GM18861 (cell line): Measurements from ENCODE around the gene ITGA8.

ENCODE experiments used
- ATAC-seq: cut with Tn5 transposase; IDR thresholded peaks from one replicate; pipeline ENCODE4 v1.9.1; 2021; ENCODE audit not compliant: unreplicated experiment

Gene ITGA8

DNA sequence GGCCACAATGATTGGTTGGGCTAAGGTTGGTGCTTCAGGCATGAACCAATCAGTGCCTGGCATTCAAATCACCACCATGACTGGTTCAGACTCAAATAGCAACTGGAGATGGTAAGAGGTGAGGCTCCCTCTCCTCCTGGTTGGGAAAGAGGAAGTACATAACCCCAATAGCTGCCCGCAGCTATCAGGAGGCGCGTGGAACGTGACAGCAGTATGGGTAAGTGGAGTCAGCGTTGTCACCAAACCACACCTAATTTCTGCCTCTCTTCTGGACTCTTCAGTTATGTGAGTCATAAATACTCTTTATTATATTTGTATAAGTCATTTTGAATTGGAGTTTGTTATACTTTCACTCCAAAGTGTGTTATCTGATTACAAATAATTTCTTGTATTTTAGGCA lies 17.9 kb upstream of the ITGA8 start:
- ATAC-seq = no peak

DNA sequence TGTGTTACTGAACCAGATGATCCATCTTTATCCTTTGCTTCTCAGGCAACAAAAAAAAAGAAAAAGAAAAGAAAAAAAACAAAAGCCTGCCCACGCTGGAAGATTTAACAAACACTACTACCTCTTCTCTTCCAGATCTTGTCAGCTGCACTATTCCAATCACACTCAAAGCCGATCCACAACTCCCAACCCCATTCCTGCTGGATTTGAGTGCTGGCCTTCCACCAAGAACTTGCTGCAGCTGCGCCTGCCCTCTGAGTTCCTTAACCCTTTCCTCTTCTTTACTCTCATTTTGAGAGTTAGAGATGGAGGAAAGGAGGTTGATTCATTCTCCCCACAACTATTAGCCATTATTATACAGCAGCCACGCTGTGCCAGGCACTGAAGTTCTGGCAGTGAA lies 16.0 kb upstream of the ITGA8 start:
- no peak for ATAC-seq

DNA sequence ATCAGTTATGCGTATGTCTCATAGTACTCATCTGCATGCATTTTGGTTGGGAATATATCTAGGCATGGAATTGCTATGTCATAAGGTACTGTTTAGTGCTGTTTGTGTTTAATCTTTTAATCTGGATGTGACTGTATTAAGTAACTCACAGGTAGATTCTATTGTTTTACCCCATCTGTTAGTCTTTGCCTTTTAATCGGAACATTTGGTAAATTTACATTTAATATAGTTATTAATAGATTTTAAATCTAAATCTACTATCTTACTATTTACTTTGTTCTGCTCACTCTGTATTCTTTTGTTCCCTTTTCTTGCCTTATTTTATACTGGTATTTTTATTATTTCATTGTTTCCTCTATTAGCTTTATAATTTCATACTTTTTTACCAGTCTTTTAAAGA lies 10.6 kb upstream of the ITGA8 start:
- ATAC-seq = no peak

GRCh38 chr10:15729890-15730289 lies 10.2 kb upstream of the ITGA8 start:
- ATAC-seq = no peak

DNA sequence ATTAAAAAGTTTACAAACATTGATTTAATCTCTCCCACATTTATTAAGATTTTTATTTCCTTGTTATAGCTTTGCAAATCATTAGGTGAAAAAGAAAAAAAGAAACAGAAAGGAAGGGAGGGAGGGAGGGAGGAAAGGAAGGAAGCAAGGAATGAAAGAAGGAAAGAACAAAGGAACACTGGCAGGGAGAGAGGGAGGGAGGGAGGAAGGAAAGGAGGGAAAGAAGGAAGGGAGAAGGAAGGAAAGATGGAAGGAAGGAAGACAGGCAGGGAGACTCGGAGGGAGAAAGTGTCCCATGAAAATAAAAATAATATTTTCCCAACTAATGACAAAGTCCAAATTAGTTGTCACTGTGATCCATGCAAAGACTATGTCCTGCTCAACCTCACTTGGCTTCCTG lies 6.3 kb upstream of the ITGA8 start:
- ATAC-seq = no peak

GRCh38 chr10:15725603-15726002 lies 5.9 kb upstream of the ITGA8 start:
- ATAC-seq = no peak

DNA sequence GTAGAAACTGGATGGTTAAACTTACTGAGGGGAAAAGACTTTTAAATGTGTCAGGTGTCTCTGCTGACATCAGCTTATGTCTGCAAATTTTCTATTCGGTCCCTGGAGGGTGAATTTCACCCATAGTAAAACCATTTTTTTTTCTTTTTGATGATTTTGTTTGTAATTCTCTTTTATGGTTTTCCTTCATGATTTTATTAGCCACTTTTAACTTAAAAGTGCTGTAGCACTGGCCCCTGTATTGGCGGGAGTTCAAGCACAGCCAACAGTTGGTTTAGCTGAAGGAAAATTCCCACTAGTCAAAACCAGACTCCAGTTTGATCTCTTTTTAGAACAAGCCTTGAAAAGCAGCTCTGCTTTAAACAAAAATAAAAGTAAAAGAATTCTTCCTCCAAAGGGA lies 5.0 kb upstream of the ITGA8 start:
- no peak for ATAC-seq

DNA sequence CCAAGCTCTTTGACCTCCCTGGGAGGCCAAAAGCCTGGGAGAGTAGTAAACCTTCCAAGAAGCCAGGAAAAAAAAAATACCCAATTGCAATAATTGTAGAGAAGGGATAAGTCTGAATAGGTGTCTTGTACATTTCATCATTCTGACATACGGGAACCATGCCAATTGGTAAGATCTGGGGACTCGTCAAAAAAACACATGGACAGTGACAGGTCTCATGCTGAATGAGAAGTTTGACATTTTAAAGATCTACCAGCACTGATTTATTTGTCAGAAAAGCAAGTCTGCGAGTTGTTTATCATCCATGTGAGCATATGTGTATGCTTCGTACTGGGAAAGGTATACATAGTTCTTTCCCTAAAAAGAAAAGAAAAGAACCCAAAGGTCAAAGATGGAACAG lies 4.1 kb upstream of the ITGA8 start:
- no peak for ATAC-seq

DNA sequence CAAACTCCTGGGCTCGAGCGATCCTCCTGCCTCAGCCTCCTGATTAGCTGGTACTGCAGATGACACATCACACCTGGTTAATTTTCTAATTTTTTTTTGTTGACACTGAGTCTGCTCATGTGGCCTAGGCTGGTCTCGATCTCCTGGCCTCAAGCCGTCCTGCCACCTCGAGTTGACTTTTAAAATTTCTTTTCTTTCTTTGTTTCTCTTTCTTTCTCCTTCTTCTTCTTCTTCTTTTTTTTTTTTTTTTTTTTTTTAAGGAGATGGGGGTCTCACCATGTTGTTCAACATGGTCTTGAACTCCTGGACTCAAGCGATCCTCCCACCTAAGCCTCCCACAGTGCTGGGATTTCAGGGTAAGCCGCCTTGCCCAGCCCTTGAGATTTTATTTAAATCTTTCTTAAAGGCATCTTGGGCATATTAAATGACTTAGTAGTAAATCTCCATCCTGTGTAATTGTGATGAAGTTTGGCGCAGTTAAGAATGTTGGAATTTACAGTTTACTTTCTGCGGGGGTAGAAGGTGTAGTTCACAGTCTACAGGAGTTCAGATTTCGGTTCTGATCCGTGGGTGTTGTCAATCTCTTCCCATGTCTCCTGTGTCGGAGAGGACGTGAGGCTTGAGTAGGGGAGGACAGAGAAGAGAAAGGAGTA lies 1.0 kb upstream of the ITGA8 start:
- ATAC-seq = no peak

- ATAC-seq = no peak
These were observed 448 bp downstream of the ITGA8 start for GRCh38 chr10:15719049-15719898.

- no peak for ATAC-seq
These were observed 1.1 kb downstream of the ITGA8 start for GRCh38 chr10:15718694-15719048.

GRCh38 chr10:15715619-15716227 lies 4.0 kb downstream of the ITGA8 start:
- no peak for ATAC-seq

DNA sequence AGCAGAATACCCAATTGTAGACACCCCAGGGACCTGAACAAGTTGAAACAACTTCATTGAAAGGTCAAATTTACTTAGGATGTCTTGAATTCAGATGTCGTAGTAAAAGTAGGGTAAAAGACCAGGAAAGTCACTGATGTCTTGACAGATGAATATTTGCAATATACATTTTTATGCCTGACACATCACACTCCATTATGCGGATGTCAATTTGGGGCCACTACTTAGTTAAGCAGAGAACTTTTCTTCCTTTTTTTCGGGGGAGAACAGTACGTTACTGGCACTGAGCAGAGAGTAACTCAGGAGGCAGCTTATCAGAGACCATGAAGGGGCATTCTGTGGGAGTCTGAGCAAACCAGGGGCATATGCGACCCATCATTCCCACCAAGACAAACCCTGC lies 4.9 kb downstream of the ITGA8 start:
- no peak for ATAC-seq

DNA sequence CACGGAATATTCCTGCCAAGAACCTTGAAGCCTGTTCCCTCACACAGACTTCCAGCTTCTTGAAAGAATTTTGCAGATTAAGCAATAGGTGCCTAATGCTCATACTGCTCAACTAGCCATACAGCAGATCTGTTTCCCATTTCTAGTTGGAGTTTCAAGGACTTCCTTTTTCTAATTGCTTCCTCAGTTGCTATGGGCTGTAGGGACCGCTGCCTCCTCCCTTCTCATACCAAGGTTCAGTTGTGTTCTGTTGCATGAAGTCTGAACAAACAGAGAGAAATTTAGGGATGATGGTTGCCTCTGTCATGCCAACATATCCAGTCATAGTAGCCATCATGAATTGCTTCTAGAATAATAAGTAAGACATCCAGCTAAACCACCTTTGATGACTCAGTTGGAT lies 6.8 kb downstream of the ITGA8 start:
- ATAC-seq = no peak

GRCh38 chr10:15710455-15710854 lies 9.3 kb downstream of the ITGA8 start:
- ATAC-seq = no peak

- no peak for ATAC-seq
These were observed 14.4 kb downstream of the ITGA8 start for GRCh38 chr10:15705298-15705697.

- no peak for ATAC-seq
These were observed 15.1 kb downstream of the ITGA8 start for GRCh38 chr10:15704581-15704968.

GRCh38 chr10:15703944-15704580 lies 15.7 kb downstream of the ITGA8 start:
- no peak for ATAC-seq

DNA sequence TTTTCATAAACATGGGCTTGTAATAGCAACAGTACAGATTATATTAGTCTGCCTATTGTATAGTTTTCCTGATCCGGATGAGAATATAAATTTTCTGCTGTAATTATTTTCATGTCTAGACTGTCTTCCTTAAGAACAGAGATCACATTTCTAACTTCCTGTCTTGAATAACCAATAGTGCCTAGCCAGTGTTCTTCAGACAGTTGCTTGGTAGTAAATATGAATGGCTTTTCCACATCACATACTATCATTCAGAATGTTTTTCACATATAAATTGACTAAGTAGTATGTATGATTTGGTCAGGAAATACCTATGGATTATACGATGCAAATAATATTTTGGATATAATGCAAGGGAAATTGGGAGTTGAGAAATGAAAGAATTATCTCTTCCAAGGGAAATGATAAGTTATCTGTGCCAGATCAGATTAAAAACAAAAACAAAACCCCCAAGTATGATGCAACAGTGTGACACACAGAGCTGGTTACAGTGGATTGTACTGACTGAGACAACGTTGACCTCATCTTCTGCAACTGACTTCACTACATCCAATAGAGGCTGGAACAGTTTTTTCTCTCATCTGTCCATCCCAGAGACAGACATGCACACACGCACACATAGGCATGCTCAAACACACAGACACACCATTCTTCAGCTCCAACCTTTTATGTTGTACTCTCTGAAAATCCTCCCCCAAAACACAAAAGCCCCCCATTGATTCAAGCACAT lies 16.4 kb downstream of the ITGA8 start:
- ATAC-seq = no peak

DNA sequence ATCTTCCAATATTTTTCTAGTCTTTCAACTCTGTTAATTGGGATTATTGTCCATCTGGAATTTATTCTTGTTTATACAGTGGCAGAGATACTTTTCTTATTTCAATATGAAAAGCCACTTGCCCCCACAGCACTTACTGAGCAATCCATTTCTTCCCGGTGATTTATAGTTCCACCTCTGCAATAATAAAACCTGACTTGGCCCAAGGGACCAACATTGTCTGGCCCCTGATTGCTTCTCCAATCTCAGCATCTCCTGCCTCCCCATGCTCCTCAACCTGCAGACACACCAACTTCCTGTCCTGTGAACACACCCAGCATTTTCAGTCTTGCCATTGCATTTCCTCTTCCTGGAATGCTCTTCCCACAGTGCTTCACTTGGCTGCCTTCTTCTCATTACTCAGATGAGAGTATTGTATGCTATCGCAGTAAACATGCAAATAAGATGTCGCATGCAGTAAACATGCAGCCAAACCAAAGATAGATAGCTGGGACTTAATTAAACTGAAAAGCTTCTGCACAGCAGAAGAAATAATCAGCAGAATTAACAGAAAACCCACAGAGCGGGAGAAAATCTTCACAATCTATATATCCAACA lies 19.5 kb downstream of the ITGA8 start:
- no peak for ATAC-seq

GRCh38 chr10:15695852-15696251 lies 23.9 kb downstream of the ITGA8 start:
- ATAC-seq = no peak
